Dendritic cell treated with granulocyte-macrophage colony-stimulating factor and Interleukin-4, amounts not matched to agents 40 ng/mL and 50 ng/mL, for 4 days (primary cell): ENCODE measurements around the gene PHACTR1.
"Not testable (repeated sequence)": the region's sequence is repeated elsewhere in the genome, so short reads cannot be mapped to it uniquely, and the experiment has no call there.

ENCODE experiments used
- H3K27ac Mint-ChIP-seq: one replicate; pipeline ENCODE4 v1.8.0; 2022; ENCODE audit warnings: mild to moderate bottlenecking, mixed read lengths
- H3K27me3 Mint-ChIP-seq: one replicate; pipeline ENCODE4 v1.8.0; 2022; ENCODE audit warnings: mild to moderate bottlenecking, mixed read lengths
- H3K36me3 Mint-ChIP-seq: one replicate; pipeline ENCODE4 v1.8.0; 2022; ENCODE audit warnings: low read depth, mixed read lengths
- H3K4me1 Mint-ChIP-seq: one replicate; pipeline ENCODE4 v1.8.0; 2022; ENCODE audit warnings: low read depth, mixed read lengths
- H3K4me3 Mint-ChIP-seq: one replicate; pipeline ENCODE4 v1.8.0; 2022; ENCODE audit warnings: mild to moderate bottlenecking, moderate library complexity, mixed read lengths
- H3K9me3 Mint-ChIP-seq: one replicate; pipeline ENCODE4 v1.8.0; 2022; ENCODE audit warnings: mixed read lengths
- intact Hi-C: fragments of 100-400 bp; cut with micrococcal nuclease; formaldehyde crosslinking; loops from one replicate; pipeline ENCODE4 v1.15.0; 2022

PHACTR1 gene

GRCh38 chr6:12761376-12762115 lies 45.0 kb downstream of the PHACTR1 start:
- no peaks in the 10 kb centered on the region for H3K36me3 Mint-ChIP-seq
- intact Hi-C loops = no loop called here
- H3K27me3 Mint-ChIP-seq = peaks cover 8% of the 10 kb centered on the region
- H3K27ac Mint-ChIP-seq = no peak overlapping the region
- H3K4me1 Mint-ChIP-seq = no peaks in the 10 kb centered on the region
- no peak overlapping the region for H3K4me3 Mint-ChIP-seq
- no peaks in the 10 kb centered on the region for H3K9me3 Mint-ChIP-seq

GRCh38 chr6:12762731-12763434 lies 46.3 kb downstream of the PHACTR1 start:
- H3K27ac Mint-ChIP-seq, H3K27me3 Mint-ChIP-seq, H3K9me3 Mint-ChIP-seq, intact Hi-C loops, H3K4me3 Mint-ChIP-seq, H3K4me1 Mint-ChIP-seq, H3K36me3 Mint-ChIP-seq: not testable (repeated sequence)

GRCh38 chr6:12766365-12766764 lies 49.8 kb downstream of the PHACTR1 start:
- no peak overlapping the region for H3K4me3 Mint-ChIP-seq
- no peak overlapping the region for H3K27ac Mint-ChIP-seq
- peaks cover 10% of the 10 kb centered on the region for H3K27me3 Mint-ChIP-seq
- H3K36me3 Mint-ChIP-seq = no peaks in the 10 kb centered on the region
- intact Hi-C loops = no loop called here
- no peaks in the 10 kb centered on the region for H3K4me1 Mint-ChIP-seq
- no peaks in the 10 kb centered on the region for H3K9me3 Mint-ChIP-seq

- H3K27ac Mint-ChIP-seq = no peak overlapping the region
- H3K4me3 Mint-ChIP-seq = no peak overlapping the region
Measured at GRCh38 chr6:12767016-12767415, 50.4 kb downstream of the PHACTR1 start.

DNA sequence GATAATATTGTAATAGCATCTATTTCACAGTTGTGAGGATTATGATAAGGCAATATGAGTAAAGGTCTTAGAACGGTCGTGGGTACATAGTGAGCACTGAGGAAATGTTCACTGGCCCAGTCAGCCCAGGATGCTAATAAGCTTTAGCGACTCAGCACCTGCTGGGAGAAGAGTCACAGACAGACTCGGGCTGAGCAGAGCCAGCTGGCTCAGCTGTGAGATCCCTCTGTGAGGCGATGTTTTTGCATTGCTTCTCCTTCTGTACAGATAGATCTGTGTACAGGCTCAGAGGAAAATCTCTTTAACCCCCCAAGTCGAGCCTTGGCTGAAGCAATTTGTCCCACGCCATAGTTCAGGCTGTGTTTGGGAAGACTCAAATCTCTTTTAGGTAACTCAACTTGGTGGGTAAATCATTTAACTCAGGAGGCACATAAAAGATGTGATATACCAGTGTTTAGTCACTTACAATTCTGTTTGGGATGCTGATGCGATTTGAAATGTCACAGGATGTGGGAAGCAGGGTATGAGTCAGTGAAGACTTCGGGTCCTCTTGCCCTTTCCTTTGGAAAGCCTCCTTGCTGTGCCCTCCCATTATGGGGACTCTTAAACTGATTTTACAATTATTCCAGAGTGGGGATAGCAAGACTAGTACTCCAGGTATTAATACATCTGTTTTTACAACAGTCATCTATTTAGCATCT lies 53.1 kb downstream of the PHACTR1 start:
- Mint-ChIP-seq H3K27ac (no peak overlapping the region), H3K4me3 (no peak overlapping the region), H3K4me1 (no peaks in the 10 kb centered on the region), H3K9me3 (no peaks in the 10 kb centered on the region), H3K27me3 (peaks cover 5% of the 10 kb centered on the region), H3K36me3 (no peaks in the 10 kb centered on the region)
- intact Hi-C loops = no loop called here

More at GRCh38 chr6:12767016-12767415, 50.4 kb downstream of the PHACTR1 start:
- no peaks in the 10 kb centered on the region for H3K4me1 Mint-ChIP-seq
- intact Hi-C loops = no loop called here
- no peaks in the 10 kb centered on the region for H3K36me3 Mint-ChIP-seq
- no peaks in the 10 kb centered on the region for H3K9me3 Mint-ChIP-seq
- H3K27me3 Mint-ChIP-seq = peaks cover 10% of the 10 kb centered on the region

DNA sequence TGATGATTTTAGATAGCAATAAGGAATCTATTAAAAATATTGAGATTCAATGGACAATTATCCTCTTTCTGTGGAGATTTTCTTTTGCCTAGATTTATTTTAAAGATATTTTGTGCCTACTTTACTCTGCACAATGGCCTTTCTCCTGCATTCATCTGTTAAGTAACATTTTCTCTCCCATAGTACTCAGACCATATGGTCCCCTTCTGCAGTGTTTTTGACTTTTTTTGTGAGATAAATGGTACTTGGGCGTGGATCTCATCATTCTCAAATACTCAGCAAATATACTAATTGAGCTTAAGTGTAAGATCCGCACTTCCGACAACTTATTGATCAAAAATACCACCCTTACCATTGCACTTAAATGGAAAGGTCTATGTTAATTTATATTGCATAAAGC lies 55.8 kb downstream of the PHACTR1 start:
- H3K36me3 Mint-ChIP-seq = no peaks in the 10 kb centered on the region
- peaks cover 3% of the 10 kb centered on the region for H3K27me3 Mint-ChIP-seq
- no peak overlapping the region for H3K4me3 Mint-ChIP-seq
- H3K9me3 Mint-ChIP-seq = no peaks in the 10 kb centered on the region
- no peaks in the 10 kb centered on the region for H3K4me1 Mint-ChIP-seq
- H3K27ac Mint-ChIP-seq = no peak overlapping the region
- intact Hi-C loops = no loop called here

DNA sequence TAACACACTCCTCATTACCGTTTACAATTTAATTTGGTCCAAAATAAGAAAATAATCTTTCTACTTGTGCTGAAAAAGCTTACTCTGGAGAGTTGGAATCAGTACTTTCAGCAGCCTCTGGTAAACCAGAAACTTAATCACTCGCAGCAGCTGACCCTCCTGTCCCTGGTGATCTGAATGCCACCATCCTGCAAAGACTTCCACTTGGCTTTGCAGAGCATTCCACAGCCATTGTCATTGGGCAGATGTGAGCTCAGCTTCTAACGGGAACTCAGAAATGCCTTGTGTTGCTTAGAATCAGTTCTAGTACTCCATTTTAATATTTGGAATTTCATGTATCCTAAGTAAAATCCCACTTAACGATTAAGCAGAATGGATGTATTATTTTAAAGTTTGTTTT lies 59.7 kb downstream of the PHACTR1 start:
- no peaks in the 10 kb centered on the region for H3K9me3 Mint-ChIP-seq
- H3K36me3 Mint-ChIP-seq = no peaks in the 10 kb centered on the region
- no peak overlapping the region for H3K27ac Mint-ChIP-seq
- no peaks in the 10 kb centered on the region for H3K4me1 Mint-ChIP-seq
- intact Hi-C loops = no loop called here
- no peaks in the 10 kb centered on the region for H3K27me3 Mint-ChIP-seq
- no peak overlapping the region for H3K4me3 Mint-ChIP-seq

GRCh38 chr6:12779772-12780171 lies 63.2 kb downstream of the PHACTR1 start:
- no peaks in the 10 kb centered on the region for H3K9me3 Mint-ChIP-seq
- no peak overlapping the region for H3K4me3 Mint-ChIP-seq
- intact Hi-C loops = no loop called here
- no peaks in the 10 kb centered on the region for H3K4me1 Mint-ChIP-seq
- H3K27ac Mint-ChIP-seq = no peak overlapping the region
- no peaks in the 10 kb centered on the region for H3K36me3 Mint-ChIP-seq
- no peaks in the 10 kb centered on the region for H3K27me3 Mint-ChIP-seq

DNA sequence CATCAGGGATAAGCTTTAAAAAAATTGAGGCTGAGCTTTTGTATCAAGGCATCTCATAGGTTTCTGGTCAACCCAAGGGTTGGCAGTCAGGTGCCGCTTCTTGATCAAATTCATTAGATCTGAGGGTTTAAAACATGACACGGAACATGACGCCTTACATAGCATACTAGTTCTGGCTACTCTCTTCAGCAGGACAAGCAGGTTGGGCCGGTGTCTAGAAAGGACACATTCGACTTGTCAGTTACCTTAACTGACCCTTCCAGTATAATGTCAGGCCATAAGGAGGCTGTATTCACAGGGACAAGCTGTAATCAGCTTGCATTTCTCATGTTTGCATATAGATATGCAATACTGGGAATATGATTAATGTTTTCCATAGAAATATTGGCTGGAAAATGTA lies 65.6 kb downstream of the PHACTR1 start:
- no peak overlapping the region for H3K27ac Mint-ChIP-seq
- intact Hi-C loops = no loop called here
- no peaks in the 10 kb centered on the region for H3K36me3 Mint-ChIP-seq
- H3K4me1 Mint-ChIP-seq = no peaks in the 10 kb centered on the region
- no peaks in the 10 kb centered on the region for H3K27me3 Mint-ChIP-seq
- no peaks in the 10 kb centered on the region for H3K9me3 Mint-ChIP-seq
- H3K4me3 Mint-ChIP-seq = no peak overlapping the region

- Mint-ChIP-seq H3K4me3 (no peak overlapping the region), H3K9me3 (no peaks in the 10 kb centered on the region), H3K36me3 (no peaks in the 10 kb centered on the region), H3K4me1 (no peaks in the 10 kb centered on the region), H3K27ac (no peak overlapping the region), H3K27me3 (peaks cover 2% of the 10 kb centered on the region)
- intact Hi-C loops = no loop called here
Measured at GRCh38 chr6:12785301-12785700, 68.7 kb downstream of the PHACTR1 start.

GRCh38 chr6:12785921-12786320 lies 69.4 kb downstream of the PHACTR1 start:
- Mint-ChIP-seq H3K36me3 (no peaks in the 10 kb centered on the region), H3K9me3 (no peaks in the 10 kb centered on the region), H3K4me3 (no peak overlapping the region), H3K27me3 (peaks cover 2% of the 10 kb centered on the region), H3K27ac (no peak overlapping the region), H3K4me1 (no peaks in the 10 kb centered on the region)
- intact Hi-C loops = no loop called here

DNA sequence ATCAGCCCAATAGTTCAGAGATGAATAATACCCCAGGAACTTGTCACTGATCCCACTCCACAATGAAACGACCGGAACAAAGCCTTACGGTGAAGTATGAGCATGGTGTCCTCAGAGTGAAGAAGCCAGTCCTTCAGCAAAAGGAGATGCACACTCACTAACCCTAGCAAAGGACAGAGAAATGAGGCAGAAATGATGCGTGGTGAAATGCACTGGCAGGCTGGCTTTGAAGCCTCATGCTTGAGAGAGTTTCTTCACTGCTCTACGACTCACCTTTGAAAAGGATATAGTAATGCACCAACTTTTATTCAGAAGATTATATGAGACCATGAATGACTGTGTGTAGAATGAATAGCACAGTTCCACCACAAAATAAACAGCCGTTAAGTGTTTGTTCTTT lies 74.8 kb downstream of the PHACTR1 start:
- H3K9me3 Mint-ChIP-seq = no peaks in the 10 kb centered on the region
- intact Hi-C loops = no loop called here
- H3K4me3 Mint-ChIP-seq = no peak overlapping the region
- peaks cover 2% of the 10 kb centered on the region for H3K27me3 Mint-ChIP-seq
- H3K27ac Mint-ChIP-seq = no peak overlapping the region
- H3K36me3 Mint-ChIP-seq = no peaks in the 10 kb centered on the region
- H3K4me1 Mint-ChIP-seq = no peaks in the 10 kb centered on the region

DNA sequence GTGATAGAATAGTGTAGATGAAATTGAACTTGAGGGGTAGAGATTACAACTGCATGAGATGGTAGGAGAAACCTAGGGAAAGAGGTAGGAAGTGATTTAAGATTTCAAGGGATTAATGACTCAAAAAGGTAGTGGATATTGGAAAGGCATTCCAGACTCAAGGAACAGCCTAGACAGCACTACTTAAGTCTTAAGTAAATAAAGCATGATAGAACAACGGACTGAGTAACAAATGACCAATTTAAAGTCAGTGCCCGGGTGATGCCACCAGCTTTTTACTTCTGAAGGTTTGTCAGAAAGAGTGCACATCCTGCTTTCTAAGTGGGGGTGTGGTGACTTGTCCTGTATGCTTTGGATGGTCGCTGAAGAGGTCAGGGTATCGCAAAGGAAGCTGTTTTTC lies 81.8 kb downstream of the PHACTR1 start:
- intact Hi-C loops = no loop called here
- Mint-ChIP-seq H3K36me3 (no peaks in the 10 kb centered on the region), H3K27me3 (peaks cover 5% of the 10 kb centered on the region), H3K4me3 (no peak overlapping the region), H3K4me1 (no peaks in the 10 kb centered on the region), H3K9me3 (no peaks in the 10 kb centered on the region), H3K27ac (no peak overlapping the region)

- intact Hi-C loops = no loop called here
- H3K27me3 Mint-ChIP-seq = peaks cover 5% of the 10 kb centered on the region
- no peaks in the 10 kb centered on the region for H3K9me3 Mint-ChIP-seq
- no peaks in the 10 kb centered on the region for H3K4me1 Mint-ChIP-seq
- no peak overlapping the region for H3K27ac Mint-ChIP-seq
- no peaks in the 10 kb centered on the region for H3K36me3 Mint-ChIP-seq
- no peak overlapping the region for H3K4me3 Mint-ChIP-seq
Measured at GRCh38 chr6:12800120-12800519, 83.6 kb downstream of the PHACTR1 start.
